Fibroblast of lung (primary cell): ENCODE results near the gene KRTAP9-2. TPM values are rescaled to one million over a fixed set of nuclear protein-coding genes. Genes with fewer than 3 reads are reported as not detected.

Experiments
- DNase-seq, 2 donors: peaks; one replicate each; pipeline versions ENCODE4 v3.0.0 to v3.0.0-alpha.2; 2010; ENCODE audit warnings: low read depth in 2 of 2
- H2AFZ ChIP-seq: 2 replicates; pipeline ENCODE4 v1.5.1; 2012; ENCODE audit warnings: low read length, control low read depth, inconsistent platforms
- H3K27ac ChIP-seq: 2 replicates; pipeline ENCODE4 v1.5.1; 2011; ENCODE audit warnings: low read length, control low read depth; ENCODE audit not compliant: insufficient read depth
- H3K27me3 ChIP-seq: 2 replicates; pipeline ENCODE4 v1.5.1; 2011; ENCODE audit warnings: mild to moderate bottlenecking, low read length; ENCODE audit not compliant: control insufficient read depth, insufficient read depth
- H3K36me3 ChIP-seq: 2 replicates; pipeline ENCODE4 v1.5.1; 2011; ENCODE audit warnings: low read length; ENCODE audit not compliant: control insufficient read depth, insufficient read depth
- H3K4me1 ChIP-seq: 2 replicates; pipeline ENCODE4 v1.5.1; 2011; ENCODE audit warnings: low read length; ENCODE audit not compliant: control insufficient read depth, insufficient read depth; ENCODE audit errors: extremely low read depth
- H3K4me2 ChIP-seq: 2 replicates; pipeline ENCODE4 v1.5.1; 2011; ENCODE audit warnings: low read length, control low read depth; ENCODE audit not compliant: insufficient read depth; ENCODE audit errors: extremely low read depth
- H3K4me3 ChIP-seq, 4 experiments: fragments of 200-600 bp in 1 of 4; sonication (generic) in 1 of 4; replicated peaks in 1 of 4; 2 replicates each; pipeline ENCODE4 v1.5.1; 2011 to 2016; ENCODE audit warnings: low read length in 4 of 4, low read depth in 3 of 4, mild to moderate bottlenecking in 3 of 4, control low read depth in 2 of 4, inconsistent platforms in 1 of 4, mixed read lengths in 1 of 4; ENCODE audit not compliant: insufficient read depth in 1 of 4; ENCODE audit errors: control extremely low read depth in 1 of 4
- H3K79me2 ChIP-seq: 2 replicates; pipeline ENCODE4 v1.5.1; 2012; ENCODE audit warnings: mild to moderate bottlenecking, low read length, inconsistent platforms; ENCODE audit not compliant: control insufficient read depth, insufficient read depth
- H3K9ac ChIP-seq: 2 replicates; pipeline ENCODE4 v1.5.1; 2011; ENCODE audit warnings: mild to moderate bottlenecking, low read length, control low read depth; ENCODE audit not compliant: insufficient read depth
- H3K9me3 ChIP-seq: 2 replicates; pipeline ENCODE4 v1.5.1; 2012; ENCODE audit warnings: low read depth, low read length; ENCODE audit not compliant: control insufficient read depth, insufficient read depth
- H4K20me1 ChIP-seq: 2 replicates; pipeline ENCODE4 v1.5.1; 2011; ENCODE audit warnings: low read length; ENCODE audit not compliant: control insufficient read depth, insufficient read depth; ENCODE audit errors: extremely low read depth
- CTCF ChIP-seq, 2 donors: IDR thresholded peaks in 1 of 2; conservative IDR thresholded peaks in 1 of 2; 1 replicate in 1 of 2; 2 replicates in 1 of 2; pipeline ENCODE4 v1.5.1; 2011 to 2012; ENCODE audit warnings: low read length in 2 of 2, control low read depth in 1 of 2, inconsistent platforms in 1 of 2, low read depth in 1 of 2, mild to moderate bottlenecking in 1 of 2
- EZH2 ChIP-seq: IDR thresholded peaks from 2 replicates; pipeline ENCODE4 v1.5.1; 2012; ENCODE audit warnings: low read length, control low read depth, mild to moderate bottlenecking; ENCODE audit errors: missing control alignments
- polyA plus RNA-seq, 2 donors: library from polyadenylated mRNA; depleted of rRNA in 1 of 2; stranded (reverse) in 1 of 2; unstranded in 1 of 2; fragments of >200 nt; gene quantifications; 2 replicates each; pipeline ENCODE4 v1.2.1, GENCODE V29; 2011 to 2012; ENCODE audit warnings: missing spikeins in 1 of 2
- total RNA-seq: library from RNA; depleted of rRNA; stranded (reverse); fragments of >200 nt; gene quantifications from 2 replicates; pipeline ENCODE4 v1.2.1, GENCODE V29; 2014

The KRTAP9-2 gene
- total and polyA plus RNA-seq, 2 donors (not counting 1 experiment from before 2014, with no cell fraction given), result not detected

- H4K20me1 ChIP-seq, result no peaks in the 10 kb centered on the region
- H3K27me3 ChIP-seq, result no peaks in the 10 kb centered on the region
- H3K4me2 ChIP-seq, result no peak overlapping the region
- no peaks in the 10 kb centered on the region for H3K36me3 ChIP-seq
- H3K4me3 ChIP-seq, result no peak overlapping the region
- no peak overlapping the region for H2AFZ ChIP-seq
- TF ChIP-seq CTCF (conservative IDR thresholded peaks at IDR 0.05 in 1 of 2, IDR thresholded peaks at IDR 0.05 in 1 of 2; ENCODE audit: low read depth in 1 of 2, low read length in 2 of 2) (no peak), EZH2 (no peak)
- no peak overlapping the region for H3K27ac ChIP-seq
- no peak for DNase-seq
- H3K4me1 ChIP-seq, result no peaks in the 10 kb centered on the region
- H3K9ac ChIP-seq, result no peak overlapping the region
- no peaks in the 10 kb centered on the region for H3K79me2 ChIP-seq
- H3K9me3 ChIP-seq, result no peaks in the 10 kb centered on the region
Observed at GRCh38 chr17:41223821-41224220, 2.6 kb upstream of the KRTAP9-2 start.

GRCh38 chr17:41226051-41226450 is 397 bp upstream of the KRTAP9-2 start:
- Histone ChIP-seq H3K9me3 (no peaks in the 10 kb centered on the region), H3K27me3 (no peaks in the 10 kb centered on the region), H2AFZ (no peak overlapping the region), H4K20me1 (no peaks in the 10 kb centered on the region), H3K4me1 (no peaks in the 10 kb centered on the region), H3K27ac (no peak overlapping the region), H3K9ac (no peak overlapping the region), H3K36me3 (no peaks in the 10 kb centered on the region), H3K4me3 (no peak overlapping the region), H3K79me2 (no peaks in the 10 kb centered on the region), H3K4me2 (no peak overlapping the region)
- no peak for DNase-seq
- TF ChIP-seq EZH2, result no peak
- no peak for TF ChIP-seq CTCF (conservative IDR thresholded peaks at IDR 0.05 in 1 of 2, IDR thresholded peaks at IDR 0.05 in 1 of 2; ENCODE audit: low read depth in 1 of 2, low read length in 2 of 2)

GRCh38 chr17:41230094-41230493 is 3.6 kb downstream of the KRTAP9-2 start:
- no peak for DNase-seq
- Histone ChIP-seq H3K4me1 (no peaks in the 10 kb centered on the region), H3K4me2 (no peak overlapping the region), H2AFZ (no peak overlapping the region), H4K20me1 (no peaks in the 10 kb centered on the region), H3K36me3 (no peaks in the 10 kb centered on the region), H3K9ac (no peak overlapping the region), H3K4me3 (no peak overlapping the region), H3K27ac (no peak overlapping the region), H3K9me3 (no peaks in the 10 kb centered on the region), H3K79me2 (no peaks in the 10 kb centered on the region), H3K27me3 (no peaks in the 10 kb centered on the region)
- TF ChIP-seq CTCF (conservative IDR thresholded peaks at IDR 0.05 in 1 of 2, IDR thresholded peaks at IDR 0.05 in 1 of 2; ENCODE audit: low read depth in 1 of 2, low read length in 2 of 2), result no peak
- TF ChIP-seq EZH2, result no peak
